SKM-1 treated with dmso at 0.1 percent for 144 hours (cell line): ENCODE data around the gene NOB1.
A peak's percentile ranks its signal among the peaks of the same experiment; 100 is the strongest.

Experiments used
- DNase-seq: peaks from one replicate; lab custom pipeline; 2025; ENCODE audit not compliant: unreplicated experiment; lab: John Stamatoyannopoulos, UW

NOB1 gene

GRCh38 chr16:69721441-69721957, 33.2 kb downstream of the NOB1 start:
- DNase-seq: no peak

DNA sequence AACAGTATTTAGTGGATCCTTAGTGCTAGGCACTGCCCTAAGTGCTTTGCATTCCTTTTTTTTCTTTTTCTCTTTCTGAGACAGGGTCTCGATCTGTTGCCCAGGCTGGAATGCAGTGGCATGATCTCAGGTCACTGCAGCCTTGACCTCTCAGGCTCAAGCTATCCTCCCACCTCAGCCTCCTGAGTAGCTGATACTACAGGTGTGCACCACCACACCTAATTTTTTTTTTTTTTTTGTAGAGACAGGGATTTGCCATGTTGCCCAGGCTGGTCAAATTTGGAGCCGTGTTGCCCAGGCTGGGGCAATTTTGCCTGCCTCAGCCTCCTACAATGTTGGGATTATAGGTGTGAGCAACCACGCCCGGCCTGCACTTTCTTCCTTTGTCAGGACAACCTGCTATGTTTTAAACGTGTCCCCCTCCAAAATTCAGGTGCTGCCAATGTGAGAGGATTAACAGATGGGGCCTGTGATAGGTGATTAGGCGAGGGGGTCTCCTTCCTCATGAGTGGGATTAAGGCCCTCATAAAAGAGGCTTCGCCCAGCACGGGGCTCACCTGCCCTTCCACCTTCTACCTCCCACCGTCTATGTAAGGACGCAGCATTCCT, 33.8 kb downstream of the NOB1 start:
- DNase-seq: no peak

DNA sequence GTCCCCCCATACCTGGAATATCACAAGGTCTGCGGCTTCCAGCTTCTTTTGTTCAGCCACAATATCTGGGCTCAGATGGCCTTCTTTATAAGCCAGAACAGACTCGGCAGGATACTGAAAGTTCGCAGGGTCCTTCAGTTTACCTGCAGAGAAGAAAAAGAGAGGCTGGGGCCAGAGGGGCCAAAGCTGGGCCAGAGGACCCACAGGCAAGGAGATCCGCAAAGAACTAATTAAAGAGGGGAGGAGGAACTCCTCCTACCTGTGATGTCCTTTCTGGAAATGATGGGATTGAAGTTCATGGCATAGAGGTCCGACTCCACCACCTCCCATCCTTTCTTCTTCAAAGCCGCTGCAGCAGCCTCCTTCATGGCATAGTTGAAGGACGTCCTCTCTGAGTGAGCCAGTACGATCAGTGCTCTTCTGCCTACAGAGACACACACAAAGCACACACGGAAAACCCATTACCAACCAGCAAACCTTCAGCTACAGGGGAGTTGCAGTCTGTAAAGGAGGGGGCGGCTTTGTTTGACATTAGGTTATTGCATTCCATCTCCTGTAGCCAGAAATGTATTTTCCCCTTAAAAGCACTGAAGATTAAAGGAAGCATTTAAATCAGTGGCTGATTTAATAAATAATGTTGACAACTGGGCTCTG, 36.5 kb downstream of the NOB1 start:
- DNase-seq: no peak

DNA sequence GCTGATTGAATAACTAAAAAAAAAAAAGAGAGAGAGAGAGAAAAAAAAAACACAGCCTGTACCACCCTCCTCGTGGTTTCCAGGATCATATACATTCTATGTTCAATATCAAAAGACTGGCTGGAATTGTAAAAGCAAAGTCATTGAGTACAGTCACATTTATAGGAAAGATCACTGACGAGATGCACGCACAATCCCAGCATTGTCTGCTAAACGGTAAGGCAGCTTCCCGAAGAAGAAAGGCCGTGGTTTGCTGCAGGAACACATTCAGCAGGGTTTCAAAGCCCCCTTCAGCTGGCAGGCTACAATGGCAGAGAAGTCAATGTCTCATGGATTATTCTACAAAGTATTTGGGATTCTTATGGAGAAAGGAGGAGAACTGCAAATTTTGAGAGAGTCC, 37.7 kb downstream of the NOB1 start:
- no peak for DNase-seq

DNA sequence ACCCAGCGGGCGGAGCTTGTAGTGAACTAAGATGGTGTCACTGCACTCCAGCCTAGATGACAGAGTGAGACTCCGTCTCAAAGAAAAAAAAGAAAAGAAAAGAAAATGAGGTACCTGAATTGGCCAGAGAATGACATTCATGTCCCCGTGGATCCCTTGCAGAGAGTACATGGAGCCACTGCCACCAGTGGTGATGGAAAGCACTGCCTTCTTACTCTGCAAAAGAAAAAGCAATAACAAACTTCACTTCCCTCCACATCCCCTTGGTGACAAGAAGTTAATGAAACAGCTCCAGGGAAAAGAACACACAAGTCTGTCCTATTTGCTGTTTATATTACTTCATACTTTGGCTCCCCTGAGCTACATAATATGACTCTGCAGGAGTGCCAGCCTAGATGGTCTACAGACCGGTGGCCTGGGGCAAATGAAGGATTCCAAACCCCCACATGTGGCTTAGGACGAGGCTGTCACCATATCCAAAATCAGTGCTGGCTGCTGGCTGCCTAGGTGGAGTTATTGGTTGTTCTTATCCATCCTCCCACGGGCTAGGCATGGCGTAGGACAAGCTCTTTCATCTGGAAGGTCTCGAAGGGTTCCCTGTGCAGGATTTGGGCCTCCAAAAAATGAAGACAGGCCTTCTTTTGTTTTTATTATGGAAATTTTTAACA, 41.7 kb downstream of the NOB1 start:
- DNase-seq: no peak

DNA sequence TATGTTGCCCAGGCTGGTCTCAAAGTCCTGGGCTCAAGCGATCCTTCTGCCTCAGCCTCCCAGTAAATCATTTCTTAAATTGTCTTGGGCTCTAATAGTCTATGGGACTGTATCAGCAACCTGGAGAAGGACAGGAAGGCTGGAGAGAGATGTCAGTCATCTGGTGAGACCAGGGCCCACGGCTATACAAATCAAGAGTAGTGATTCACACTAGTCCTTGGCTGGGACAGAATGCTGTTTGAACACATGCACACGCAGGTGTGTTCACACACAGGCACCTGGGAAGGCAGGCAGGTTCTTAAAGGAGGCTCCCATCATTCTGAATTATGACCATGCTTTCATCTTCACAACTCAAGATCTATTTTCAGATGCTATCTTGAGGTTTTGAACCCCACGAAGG, 42.4 kb downstream of the NOB1 start:
- DNase-seq: no peak

DNA sequence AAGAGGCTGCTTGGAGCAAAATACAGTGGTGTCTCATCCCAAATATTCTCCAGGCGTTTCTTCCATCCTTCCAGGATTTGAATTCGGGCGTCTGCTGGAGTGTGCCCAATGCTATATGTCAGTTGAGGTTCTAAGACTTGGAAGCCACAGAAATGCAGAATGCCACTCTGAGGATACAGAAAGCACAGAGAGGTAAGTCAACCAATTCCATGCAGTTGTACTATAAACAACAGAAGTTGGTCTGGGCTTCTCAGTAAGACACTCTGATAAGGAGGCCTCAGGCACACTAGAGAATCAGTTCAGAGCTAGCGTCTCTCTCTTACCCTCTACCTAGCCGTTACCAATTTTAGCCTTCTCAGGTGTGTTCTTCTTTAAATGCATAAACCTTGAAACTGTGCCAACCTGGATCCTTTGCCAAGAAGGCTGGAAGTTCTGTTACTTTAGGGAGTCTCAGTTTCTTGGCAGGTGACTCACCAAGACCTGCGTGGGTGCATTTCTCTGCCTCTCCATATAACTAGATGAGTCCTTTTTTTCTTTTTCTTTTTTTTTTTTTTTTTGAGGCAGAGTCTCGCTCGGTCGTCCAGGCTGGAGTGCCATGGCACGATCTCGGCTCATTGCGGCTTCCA, 43.5 kb downstream of the NOB1 start:
- no peak for DNase-seq

DNA sequence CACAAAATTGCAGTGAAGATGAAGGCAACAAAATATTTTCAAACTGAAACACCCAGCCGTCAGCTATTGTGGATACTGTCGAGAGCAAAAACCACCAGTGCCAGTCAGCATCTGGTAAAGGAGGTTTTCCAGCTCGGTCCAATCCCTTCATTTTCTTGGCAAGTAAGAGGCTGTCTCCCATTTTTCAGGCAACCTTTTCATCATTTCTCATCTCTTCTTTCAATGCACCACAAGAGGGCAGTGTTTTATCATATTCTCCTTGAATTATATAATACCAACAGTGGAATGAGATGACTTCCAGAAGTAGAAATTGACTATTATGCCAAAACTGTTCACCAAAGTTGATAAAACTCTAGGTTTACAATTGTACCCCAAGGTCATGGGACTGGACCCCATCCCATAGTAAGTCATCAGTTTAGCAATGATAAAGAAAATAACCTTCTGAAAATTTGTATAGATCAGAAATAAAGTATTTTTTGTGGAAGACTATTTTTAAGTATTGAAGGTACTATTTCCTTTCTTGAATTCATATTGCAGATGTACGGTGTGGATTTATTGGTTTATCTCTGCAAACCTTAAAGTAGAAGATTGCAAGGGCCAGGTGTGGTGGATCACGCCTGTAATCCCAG, 45.2 kb downstream of the NOB1 start:
- DNase-seq: peak; percentile 54

DNA sequence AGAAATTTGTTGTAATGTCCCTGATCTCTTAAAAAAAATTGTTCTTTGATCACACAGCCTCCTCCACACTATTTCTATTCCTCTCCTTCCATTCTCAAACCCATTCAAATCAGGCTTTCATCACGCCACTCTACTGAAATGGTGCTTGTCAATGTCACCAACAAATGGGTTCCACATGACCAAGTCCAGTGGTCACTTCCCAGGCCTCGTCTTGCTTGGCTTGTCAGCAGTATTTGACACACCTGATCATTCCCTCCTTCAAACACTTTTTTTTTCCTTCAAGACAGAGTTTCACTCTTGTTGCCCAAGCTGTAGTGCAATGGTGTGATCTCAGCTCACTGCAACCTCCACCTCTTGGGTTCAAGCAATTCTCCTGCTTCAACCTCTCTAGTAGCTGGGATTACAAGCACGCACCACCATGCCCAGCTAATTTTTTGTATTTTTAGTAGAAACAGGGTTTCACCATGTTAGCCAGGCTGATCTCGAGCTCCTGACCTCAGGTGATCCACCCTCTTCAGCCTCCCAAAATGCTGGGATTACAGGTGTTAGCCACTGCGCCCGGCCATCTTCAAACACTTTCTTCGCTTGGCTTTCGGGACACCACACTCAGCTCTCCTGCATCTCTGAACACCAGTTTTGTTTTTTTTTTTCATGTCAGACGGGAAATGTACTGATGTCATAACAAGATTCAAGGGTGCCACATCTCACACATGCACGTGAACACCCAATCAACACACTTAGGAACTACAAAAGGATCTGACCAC, 46.6 kb downstream of the NOB1 start:
- no peak for DNase-seq

DNA sequence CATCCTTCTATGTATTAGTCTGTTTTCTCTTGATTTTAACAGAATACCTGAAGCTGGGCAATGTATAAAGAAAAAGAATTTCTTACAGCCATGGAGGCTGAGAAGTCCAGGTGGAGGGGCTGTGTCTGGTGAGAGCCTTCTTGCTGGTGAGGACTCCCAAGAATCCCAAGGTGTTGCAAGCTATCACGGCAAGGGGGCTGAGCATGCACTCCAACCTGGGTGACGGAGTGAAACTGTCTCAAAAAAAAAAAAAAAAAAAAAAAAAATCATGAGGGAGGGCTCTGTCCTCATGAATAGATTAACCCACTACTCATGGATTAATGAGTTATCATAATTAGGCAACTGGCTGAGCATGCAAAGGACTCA, 47.8 kb downstream of the NOB1 start:
- no peak for DNase-seq

- DNase-seq: no peak
These were observed 48.3 kb downstream of the NOB1 start for GRCh38 chr16:69706256-69706974.

- no peak for DNase-seq
These were observed 51.1 kb downstream of the NOB1 start for GRCh38 chr16:69703638-69704037.

GRCh38 chr16:69701866-69702265, 52.9 kb downstream of the NOB1 start:
- no peak for DNase-seq

DNA sequence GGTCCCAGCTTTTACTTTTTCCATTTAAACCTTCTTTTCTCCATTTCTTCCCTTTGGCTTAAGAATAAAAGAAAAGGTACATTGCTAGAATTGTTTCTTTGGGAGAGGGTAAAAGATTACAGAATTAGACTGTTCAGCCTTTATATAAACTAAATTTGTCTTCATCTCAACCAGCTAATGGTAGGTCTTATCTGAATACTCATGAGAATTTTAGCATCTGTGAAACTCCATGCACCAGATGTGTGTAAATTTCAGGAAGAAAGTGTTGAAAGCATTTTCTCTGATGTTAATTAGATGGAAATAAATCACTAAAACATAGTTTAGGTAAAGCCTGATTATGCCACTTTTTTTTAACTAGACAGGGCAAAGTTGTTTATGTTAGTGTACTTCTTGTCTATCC, 53.3 kb downstream of the NOB1 start:
- no peak for DNase-seq

- no peak for DNase-seq
These were observed 54.8 kb downstream of the NOB1 start for GRCh38 chr16:69699915-69700314.

GRCh38 chr16:69698404-69698803, 56.3 kb downstream of the NOB1 start:
- DNase-seq: no peak

- DNase-seq: no peak
These were observed 60.8 kb downstream of the NOB1 start for GRCh38 chr16:69693916-69694315.

GRCh38 chr16:69691980-69692911, 62.5 kb downstream of the NOB1 start:
- no peak for DNase-seq
